OCI-LY7 (cell line): ENCODE measurements around the gene OR1L1.

Experiments
- CTCF ChIP-seq: fragments of 200-600 bp; sonication (generic); conservative IDR thresholded peaks from 2 replicates; pipeline ENCODE4 v1.5.1; 2014; ENCODE audit warnings: mild to moderate bottlenecking, antibody characterized with exemption, low read length, moderate library complexity, mixed read lengths
- EZH2phosphoT487 ChIP-seq: fragments of 200-600 bp; sonication (generic); IDR thresholded peaks from 2 replicates; pipeline ENCODE4 v1.6.1; 2018; ENCODE audit warnings: low read depth, borderline replicate concordance, mild to moderate bottlenecking, mixed run types, antibody characterized with exemption, low read length, moderate library complexity, mixed read lengths

GRCh38 chr9:122661416-122661815, at the start of gene OR1L1:
- TF ChIP-seq CTCF = no peak
- no peak for TF ChIP-seq EZH2phosphoT487
